Islet precursor cell (in vitro differentiated cells): ENCODE results near the gene GNA12.
"Not testable (repeated sequence)": the region's sequence is repeated elsewhere in the genome, so short reads cannot be mapped to it uniquely, and the experiment has no call there.

Source experiments
- DNase-seq: peaks from one replicate; pipeline ENCODE4 v3.0.0-alpha.2; 2018

Gene GNA12

DNA sequence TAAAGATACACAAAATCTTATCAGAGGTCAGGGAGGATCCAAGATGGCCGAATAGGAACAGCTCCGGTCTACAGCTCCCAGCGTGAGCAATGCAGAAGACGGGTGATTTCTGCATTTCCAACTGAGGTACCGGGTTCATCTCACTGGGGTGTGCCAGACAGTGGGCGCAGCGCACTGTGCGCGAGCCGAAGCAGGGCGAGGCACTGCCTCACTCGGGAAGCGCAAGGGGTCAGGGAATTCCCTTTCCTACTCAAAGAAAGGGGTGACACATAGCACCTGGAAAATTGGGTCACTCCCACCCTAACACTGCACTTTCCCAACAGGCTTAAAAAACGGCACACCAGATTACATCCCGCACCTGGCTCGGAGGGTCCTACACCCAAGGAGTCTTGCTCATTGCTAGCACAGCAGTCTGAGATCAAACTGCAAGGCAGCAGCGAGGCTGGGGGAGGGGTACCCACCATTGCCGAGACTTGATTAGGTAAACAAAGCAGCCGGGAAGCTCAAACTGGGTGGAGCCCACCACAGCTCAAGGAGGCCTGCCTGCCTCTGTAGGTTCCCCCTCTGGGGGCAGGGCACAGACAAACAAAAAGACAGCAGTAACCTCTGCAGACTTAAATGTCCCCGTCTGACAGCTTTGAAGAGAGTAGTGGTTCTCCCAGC lies 100.5 kb downstream of the GNA12 start:
- DNase-seq, result not testable (repeated sequence)

DNA sequence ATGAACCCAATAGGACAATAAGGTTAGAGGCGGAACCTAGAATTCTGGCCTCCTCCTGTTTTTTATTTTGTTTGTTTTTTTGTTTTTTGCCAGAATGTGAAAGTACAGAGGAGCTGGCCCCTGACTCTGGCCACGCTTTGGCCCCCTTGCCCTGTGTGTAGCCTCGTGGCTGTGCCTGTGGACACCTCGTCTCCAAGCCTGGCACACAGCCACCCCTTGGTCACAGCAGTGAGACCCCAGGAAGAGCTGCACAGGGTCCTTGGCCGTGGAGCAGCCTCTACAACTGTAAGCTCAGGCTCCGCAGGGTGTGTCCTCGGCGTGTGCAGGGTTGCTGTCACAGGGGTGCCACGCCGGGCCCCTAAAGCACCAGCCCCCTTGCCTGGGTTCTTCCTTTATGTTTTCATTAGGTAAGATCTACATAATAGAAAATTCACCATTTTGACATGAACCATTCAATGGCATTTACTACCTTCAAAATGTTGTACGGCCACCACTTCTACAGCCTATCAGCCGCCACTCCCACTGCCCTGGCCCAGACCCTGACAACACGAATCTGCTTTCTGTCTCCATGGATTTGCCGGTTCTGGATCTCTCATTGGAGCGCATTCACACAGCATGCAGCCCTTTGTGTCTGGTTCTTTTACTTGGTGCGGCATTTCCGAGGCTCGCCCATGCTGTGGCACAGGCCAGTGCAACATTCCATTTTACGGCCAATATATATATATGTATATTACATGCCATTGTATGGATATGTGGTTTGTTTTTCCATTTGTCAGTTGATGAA lies 105.2 kb downstream of the GNA12 start:
- DNase-seq, result peak; percentile 40

DNA sequence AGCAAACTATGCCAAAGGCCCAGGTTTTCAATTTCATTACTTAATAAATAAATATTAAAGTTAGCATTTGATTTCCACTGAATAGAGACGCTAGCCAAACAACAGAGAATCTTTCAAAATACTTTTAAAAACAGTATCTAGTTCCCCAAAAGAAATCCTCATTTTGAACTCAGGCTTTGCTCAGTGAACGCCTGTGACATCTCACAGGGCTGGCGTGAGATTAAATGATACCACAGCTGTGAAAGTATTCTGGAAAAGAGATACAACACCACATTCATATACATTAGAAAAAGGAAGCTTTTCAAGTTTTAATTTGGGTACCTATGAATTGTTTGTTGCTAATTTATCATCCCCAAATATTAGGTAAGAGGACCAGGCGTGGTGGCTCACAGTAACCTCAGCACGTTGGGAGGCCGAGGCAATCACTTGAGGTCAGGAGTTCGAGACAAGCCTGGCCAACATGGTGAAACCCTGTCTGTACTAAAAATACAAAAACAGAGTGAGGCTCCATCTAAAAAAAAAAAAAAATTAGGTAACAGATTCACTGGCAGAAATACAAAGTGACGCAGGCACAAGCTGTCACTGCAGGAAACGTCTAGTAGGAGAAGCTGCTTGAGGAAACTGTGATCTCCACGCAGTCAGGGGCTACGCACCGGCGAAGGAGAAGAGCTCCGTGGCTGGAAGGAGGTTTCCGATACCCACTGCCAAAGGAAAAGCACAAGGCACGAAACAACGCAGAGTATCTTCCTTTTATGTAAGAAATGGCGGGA lies 106.2 kb downstream of the GNA12 start:
- DNase-seq, result peak; percentile 28

DNA sequence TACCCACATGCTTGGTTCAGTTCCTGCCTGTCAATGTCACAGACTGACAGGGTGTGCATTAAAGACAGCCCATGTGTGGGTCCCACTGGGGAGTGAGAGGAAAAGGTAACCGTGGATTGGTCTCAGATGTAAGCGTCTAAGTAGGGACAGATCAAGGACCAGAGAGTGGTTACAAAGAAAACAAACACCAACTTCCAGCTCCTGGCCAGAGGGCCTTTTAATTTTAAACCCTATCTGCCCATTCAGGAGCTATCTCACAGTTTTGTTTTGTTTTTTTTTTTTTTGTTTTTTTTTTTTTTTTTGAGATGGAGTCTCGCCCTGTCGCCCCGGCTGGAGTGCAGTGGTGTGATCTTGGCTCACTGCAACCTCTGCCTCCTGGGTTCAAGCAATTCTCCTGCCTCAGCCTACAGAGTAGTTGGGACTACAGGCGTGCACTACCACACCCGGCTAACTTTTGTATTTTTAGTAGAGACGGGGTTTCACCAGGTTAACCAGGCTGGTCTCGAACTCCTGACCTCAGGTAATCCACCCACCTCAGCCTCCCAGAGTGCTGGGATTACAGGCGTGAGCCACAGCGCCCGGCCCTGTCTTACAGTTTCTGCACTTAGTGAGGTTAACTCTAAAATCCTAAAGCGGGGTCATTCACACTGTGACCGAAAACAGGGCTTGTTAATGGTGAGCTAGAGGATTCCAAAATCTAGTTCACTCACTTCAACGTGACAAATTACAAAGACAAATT lies 106.9 kb downstream of the GNA12 start:
- peak; percentile 8 for DNase-seq

DNA sequence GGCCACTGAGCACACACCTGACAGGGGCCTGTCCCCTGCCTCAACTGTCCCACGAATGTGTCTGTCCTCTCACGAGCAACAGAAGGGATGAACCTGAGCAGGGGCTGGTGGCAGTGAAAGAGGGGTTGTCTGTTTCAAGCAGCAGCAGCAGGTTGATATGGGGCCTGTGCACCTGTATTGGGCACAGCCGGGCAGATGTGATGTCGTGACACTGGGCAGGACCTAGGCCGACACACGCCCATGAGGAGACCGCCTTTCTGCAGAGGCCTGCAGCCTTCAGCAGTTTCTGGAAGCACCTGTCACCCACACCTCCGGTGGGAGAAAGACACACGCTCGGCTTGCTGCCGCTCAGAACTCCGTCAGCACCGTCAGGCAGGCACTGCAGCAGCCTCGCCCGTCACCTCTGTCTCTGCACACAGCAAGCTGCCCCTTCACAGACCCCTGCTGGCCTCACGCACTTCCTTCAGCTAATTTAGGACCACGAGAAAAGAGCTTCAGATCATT lies 107.6 kb downstream of the GNA12 start:
- peak; percentile 56 for DNase-seq

DNA sequence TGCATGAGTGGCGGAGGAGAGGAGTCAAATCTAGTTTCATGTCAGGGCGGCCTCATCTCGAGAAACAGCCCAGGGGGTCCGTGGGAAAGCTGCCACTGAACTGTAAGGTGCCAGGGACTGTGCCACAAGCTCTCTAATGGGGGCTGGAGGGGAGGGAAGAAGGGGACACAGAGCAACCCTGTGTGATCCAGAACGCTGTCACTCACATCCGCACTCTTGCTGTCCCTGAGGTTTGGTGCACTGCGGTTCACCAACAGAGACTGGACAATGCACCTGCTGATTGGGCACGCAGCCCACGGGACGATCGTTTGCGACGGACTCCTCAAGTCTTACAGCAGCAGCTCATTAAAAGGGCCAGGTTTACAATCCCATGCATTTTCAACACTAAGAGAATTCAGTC lies 108.4 kb downstream of the GNA12 start:
- peak; percentile 32 for DNase-seq

DNA sequence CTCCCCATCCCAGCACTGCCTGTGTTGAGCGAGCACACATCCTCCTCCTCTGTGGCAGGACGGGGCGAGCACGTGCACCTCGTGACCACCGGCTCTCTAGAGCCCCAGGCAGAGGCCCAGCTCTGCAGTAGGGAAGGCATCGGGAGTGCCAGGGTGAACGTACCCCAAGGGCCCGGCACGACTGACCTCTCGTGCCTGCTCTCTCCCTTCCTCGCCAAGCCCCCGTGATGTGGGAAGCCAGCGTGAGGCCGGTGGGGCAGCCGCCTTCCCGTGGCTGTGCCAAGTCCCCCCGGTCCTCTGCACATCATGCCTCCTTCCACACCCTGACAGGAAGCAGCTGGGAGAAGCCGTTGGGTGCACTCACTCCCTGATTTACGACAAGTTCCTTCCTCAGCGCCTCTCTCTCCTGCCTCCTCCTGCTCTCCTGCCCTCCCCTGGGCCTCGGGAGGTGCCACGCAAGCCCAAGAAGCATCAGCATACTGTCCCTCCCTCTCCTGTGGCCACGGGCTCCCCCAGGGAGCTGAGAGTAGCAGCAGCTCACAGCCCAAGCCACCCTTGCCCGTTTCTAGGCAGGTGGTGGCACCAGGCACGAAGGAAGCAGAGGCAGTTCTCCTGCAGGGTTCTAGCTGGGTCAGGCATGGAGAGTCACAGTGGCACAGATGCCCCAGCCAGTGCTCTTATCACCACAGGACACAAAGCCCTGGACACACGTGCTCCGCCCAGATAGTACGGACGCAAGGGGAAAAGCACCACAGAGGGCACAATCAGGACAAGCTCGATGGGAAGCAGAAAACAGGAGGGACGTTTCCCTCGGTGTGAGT lies 109.1 kb downstream of the GNA12 start:
- DNase-seq, result peak; percentile 53

DNA sequence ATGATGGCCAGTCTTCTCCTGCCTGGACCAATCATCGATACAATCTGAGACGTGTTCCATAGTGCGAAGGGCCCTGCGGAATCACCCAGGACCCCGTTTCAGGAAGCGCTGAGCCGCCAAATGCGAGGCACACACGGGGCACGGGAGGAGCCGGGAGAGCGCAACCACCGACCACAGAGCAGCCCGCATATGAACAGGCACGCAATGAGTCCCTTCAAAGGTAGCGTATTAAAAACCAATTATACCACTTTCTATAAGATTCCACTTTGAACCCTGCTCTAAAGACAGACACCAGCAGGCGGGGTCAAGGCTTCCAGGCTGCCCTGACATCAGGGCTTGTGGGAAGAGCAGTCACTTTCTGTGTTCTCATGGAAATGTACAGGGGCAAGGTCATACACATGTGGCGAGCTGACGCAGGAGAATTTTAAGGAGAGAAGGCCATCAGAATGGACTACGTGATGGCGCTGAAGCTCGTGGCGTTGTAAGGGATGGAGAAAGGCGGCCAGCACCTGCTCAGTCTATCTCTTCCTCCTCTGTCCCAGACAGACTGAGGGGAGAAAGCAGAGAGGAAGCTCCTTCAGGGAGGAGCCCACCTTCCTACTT lies 109.9 kb downstream of the GNA12 start:
- DNase-seq, result peak; percentile 41

DNA sequence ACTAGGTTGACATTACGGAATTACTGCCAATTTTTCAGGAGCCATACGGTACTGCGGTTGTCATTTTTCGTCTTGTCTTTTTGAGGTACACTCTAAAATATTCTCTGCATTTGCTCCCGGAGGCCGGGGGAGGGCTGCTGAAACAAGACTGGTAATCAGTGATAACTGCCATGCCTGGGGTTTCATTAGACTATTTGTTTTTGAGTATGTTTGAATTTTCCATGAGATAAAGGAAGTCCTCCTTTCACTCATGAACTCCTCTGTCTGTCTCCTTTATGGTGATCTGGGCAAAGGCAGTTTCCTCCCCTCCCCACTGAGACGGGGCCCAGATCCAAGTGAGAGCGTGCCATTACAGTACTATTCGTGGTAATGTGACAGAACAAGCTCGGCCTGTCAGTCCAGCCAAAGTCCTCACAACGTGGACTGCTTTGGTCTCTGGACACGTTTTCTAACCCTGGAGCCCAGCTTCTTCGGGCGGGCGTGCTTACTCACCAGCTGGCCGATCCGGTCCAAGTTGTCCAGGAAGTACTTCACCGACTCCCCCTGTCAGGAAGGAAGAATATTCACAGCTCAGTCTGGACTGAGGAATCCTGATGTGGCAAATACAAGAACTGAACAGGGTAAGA lies 111.0 kb downstream of the GNA12 start:
- peak; percentile 94 for DNase-seq

DNA sequence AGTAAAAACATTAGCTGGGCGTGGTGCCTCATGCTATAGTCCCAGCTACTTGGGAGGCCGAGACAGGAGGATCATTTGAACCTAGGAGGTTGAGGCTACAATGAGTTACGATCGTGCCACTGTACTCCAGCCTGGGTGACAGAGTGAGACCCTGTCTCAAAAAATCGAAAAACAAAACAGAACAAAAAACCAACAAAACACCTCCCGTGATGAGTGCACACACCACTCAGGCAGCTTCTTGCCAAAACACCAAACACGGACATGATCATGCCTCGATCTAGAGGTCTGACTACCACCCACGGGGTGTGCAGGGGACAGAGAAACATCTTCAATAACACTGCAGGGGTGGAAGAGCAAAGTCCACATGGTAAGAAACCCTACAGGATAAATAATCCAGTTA lies 111.7 kb downstream of the GNA12 start:
- peak; percentile 17 for DNase-seq

DNA sequence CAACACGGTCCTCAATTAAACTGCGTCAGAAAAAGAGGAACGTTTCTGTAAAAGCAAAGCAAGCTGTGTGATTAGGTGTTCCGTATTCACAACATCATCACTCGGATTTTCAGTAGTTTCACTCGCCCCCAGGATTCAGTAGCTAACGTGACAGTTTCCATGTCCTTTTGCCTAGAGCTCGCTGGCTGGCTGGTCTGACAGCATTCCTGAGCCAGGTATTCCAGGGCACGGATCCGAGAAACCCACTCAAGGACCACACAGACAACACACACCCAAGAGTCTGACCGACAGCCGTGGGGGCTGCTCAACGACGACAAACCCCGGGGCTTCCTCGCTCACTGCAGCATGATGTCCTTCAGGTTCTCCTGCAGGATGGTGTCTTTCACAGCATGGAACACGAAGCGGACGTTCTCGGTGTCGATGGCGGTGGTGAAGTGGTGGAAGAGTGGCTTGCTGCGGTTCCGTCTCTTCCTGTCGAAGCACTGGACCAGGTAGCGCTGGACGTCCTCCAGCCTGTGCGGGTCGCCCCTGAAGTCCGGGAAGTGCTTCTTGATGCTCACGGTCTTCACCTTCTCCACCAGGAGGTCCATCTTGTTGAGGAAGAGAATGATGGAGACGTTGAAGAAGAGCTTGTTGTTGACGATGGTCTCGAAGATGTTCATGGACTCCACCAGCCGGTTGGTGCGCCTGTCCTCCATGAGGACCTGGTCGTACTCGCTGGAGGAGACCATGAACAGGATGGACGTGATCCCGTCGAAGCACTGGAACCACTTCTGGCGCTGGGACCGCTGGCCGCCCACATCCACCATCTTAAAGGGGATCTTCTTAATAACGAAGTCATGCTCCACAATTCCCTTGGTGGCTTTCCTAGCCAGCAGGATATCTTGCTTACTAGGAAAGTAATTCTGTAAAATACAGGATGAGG lies 113.0 kb downstream of the GNA12 start:
- peak; percentile 90 for DNase-seq

DNA sequence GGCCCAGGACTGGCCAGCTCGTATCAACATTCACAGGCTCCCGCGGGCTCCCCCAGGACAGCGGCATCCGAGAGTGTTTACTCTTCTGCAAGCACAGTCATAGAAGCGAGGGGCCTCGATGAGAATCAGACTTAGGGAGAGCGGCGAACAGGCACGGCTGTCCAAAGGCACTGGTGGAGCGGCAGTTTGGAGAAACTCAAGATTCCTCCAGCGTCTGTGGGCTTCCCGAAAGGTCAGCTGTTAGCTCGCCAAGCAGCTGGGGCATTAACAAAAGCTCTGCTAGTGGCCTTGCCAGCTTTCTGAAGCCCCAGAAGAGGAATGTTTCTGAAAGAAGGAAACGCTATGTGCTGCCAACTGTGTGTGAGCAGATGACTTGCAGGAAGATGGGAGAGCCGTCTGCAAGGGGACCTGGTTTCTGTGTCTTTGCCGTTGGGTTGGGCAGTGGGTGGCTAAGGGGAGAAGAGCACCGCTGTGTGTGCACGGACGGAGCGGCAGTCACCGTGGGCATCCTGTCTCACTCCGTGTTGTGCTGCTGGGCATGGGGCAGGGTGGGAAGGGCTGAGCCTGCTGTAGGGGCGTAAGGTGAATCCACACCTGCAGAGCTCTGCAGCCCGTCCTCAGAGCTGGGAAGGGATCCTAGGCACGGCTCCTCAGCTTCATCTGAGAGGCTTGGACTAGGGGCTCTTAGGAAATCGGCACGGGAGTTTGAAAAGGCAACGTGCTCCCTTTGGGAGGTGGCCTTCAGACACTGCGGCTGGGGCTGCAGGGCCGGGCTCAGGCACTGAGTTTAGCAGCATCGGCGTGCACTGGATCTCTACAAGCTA lies 114.0 kb downstream of the GNA12 start:
- peak; percentile 50 for DNase-seq

DNA sequence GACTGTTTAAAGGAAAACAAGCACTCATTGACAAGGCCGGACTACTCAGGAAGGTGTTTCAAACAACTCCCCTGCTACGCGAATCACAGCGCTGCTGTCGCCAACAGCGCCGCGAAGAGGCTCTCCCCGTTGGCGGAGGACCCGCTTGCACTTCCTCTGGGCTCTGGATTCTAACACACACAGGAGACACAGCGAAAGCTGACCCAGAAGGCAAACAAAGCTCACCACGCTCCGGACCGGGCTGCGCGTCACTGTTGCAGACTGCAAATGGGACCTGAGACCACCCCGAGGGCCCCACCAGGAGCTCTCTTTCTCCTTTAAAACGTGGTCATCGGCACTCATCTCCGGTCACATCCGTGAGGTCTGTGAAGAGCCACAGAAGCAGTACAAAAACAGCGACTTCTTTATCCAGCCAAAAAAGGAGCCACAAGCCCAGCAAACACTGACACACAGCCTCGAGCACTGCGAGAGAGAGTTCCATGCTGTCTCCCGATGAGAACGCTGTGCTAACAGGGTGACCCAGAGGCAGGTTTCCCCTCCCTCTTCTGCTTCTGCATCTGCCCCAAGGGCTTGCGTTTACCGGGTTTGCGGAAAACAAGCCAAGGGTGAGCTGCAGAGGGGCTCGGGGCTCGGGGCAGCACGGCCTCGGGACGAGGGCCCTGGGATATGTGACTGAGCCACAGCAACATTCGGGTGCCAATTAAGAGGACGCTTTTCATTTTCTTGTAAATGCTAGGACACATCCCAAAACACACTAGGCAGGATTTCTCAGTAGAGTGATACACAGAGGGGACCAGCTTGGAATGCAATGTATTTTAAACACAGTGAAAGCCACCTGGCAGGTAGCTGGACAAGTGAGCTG lies 114.8 kb downstream of the GNA12 start:
- DNase-seq, result no peak

DNA sequence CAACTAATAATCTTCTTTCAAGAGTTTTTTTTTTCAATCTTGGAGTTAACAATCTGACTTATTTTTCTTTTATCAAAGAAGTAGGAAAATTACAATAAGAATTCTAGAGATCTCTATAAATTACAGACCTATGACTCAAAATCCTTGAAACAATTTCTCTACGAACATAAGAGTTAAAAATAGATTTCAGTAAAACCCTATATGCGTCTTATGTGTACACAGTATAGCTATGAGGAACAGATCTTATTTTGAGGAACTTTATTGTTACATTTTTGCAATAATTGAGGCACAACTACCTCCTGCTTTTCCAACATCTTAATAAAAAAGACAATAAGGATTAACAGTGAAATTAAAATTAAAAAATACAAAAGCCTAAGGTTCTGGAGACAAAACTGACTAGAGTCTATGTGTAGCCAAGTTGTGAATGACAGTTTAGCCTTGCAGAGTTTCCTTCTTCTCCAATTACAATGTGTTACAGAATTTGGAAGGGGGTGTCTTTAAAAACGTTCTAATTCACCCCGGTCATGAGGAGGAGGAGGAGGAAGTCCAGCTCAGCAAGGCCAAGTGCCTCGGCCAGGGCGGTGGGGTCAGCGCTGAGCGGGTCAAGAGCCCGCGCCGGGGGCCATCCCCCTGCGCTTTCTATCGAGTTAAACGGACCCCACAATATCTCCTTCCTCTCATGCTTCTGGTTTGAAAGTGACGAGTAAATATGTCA lies 115.6 kb downstream of the GNA12 start:
- no peak for DNase-seq

DNA sequence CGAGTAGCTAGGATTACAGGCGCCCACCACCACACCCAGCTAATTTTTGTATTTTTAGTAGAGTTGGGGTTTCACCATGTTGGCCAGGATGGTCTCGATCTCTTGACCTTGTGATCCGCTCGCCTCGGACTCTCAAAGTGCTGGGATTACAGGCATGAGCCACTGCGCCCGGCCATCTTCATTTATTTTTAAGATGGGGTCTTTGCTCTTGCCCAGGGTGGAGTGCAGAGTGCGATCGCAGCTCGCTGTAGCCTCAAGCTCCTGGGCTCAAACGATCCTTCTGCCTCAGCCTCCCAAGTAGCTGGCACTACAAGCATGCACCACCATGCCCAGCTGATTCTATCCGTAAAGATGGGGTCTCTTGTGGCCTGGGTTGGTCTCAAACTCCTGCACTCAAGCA lies 116.9 kb downstream of the GNA12 start:
- not testable (repeated sequence) for DNase-seq

DNA sequence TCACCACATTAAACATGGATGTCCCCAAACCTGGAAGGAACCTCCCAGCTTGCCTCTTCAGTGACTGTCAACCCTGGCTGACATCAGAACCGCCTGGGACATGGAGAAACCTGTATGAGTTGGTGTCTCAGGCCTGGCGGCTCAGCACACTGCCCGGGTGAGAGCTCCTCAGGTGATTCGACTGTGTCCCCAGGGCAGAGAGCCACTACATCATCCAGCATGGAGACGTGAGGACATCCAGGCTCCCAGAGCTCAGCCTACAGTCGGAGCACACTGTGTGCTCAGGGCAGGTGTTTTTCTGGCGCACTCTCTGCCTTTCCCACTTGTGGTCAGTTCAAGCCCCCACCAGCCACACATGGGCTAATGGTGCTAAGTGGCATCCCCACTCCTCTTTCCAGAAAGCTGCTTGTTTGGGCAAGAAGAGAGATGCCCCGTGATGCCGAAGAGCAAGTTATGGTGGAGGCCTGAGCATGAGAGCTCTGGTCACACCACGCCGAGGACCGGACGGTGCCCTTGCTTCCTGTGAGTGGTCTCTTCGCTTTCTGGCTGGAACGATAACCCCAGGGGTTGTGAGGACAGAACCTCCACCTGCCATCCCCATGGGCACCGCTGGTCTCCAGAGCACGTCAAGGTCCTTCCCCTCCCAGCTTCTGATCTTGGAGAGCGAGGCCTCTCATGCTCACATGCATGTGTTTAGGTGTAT lies 117.6 kb downstream of the GNA12 start:
- DNase-seq, result no peak
